ENCODE measurements around the gene ABHD12.
"Not testable (repeated sequence)": the region's sequence is repeated elsewhere in the genome, so short reads cannot be mapped to it uniquely, and the experiment has no call there.

ABHD12 gene

GRCh38 chr20:25351024-25351360 is 39.6 kb downstream of the ABHD12 start:
- H3K36me3 ChIP-seq (ENCODE audit: control insufficient read depth in 1 of 2, insufficient read depth in 2 of 2, low read length in 2 of 2) = no peaks in the 10 kb centered on the region
- H3K9me3 ChIP-seq (ENCODE audit: control insufficient read depth in 1 of 2, low read length in 2 of 2) = no peaks in the 10 kb centered on the region
- H3K27me3 ChIP-seq (ENCODE audit: low read depth, low read length) = no peaks in the 10 kb centered on the region
- no peak overlapping the region for H3K27ac ChIP-seq (ENCODE audit: low read length)
- peaks cover 7 to 17% of the 10 kb centered on the region in 2 donors for H3K4me1 ChIP-seq (ENCODE audit: control insufficient read depth in 1 of 2, insufficient read depth in 2 of 2, low read length in 2 of 2)
- no peak overlapping the region for H3K4me3 ChIP-seq (ENCODE audit: low read depth in 1 of 2, low read length in 2 of 2)

DNA sequence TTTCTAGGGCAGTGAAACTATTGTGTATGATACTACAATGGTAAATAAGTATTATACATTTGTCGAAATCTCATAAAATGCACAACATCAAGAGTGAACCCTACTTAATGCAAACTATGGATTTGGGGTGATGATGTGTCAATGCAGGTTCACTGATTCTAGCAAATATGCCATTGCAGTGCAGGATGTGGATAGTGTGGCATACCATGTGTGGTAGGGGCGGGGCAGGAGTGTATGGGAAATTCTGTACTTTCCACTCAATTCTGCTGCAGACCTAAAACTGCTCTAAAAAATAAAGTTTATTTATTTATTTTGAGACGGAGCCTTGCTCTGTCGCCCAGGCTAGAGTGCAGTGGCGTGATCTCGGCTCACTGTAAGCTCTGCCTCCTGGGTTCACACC is 44.3 kb downstream of the ABHD12 start:
- Histone ChIP-seq H3K4me1 (ENCODE audit: control insufficient read depth in 1 of 2, insufficient read depth in 2 of 2, low read length in 2 of 2) (no peaks in the 10 kb centered on the region), H3K9me3 (ENCODE audit: control insufficient read depth in 1 of 2, low read length in 2 of 2) (no peaks in the 10 kb centered on the region), H3K4me3 (ENCODE audit: low read depth in 1 of 2, low read length in 2 of 2) (no peak overlapping the region), H3K27ac (ENCODE audit: low read length) (no peak overlapping the region), H3K36me3 (ENCODE audit: control insufficient read depth in 1 of 2, insufficient read depth in 2 of 2, low read length in 2 of 2) (no peaks in the 10 kb centered on the region), H3K27me3 (ENCODE audit: low read depth, low read length) (no peaks in the 10 kb centered on the region)

GRCh38 chr20:25345721-25346120 is 44.9 kb downstream of the ABHD12 start:
- no peaks in the 10 kb centered on the region for H3K36me3 ChIP-seq (ENCODE audit: control insufficient read depth in 1 of 2, insufficient read depth in 2 of 2, low read length in 2 of 2)
- H3K27ac ChIP-seq (ENCODE audit: low read length) = no peak overlapping the region
- no peaks in the 10 kb centered on the region for H3K4me1 ChIP-seq (ENCODE audit: control insufficient read depth in 1 of 2, insufficient read depth in 2 of 2, low read length in 2 of 2)
- H3K4me3 ChIP-seq (ENCODE audit: low read depth in 1 of 2, low read length in 2 of 2) = no peak overlapping the region
- no peaks in the 10 kb centered on the region for H3K9me3 ChIP-seq (ENCODE audit: control insufficient read depth in 1 of 2, low read length in 2 of 2)
- H3K27me3 ChIP-seq (ENCODE audit: low read depth, low read length) = no peaks in the 10 kb centered on the region

DNA sequence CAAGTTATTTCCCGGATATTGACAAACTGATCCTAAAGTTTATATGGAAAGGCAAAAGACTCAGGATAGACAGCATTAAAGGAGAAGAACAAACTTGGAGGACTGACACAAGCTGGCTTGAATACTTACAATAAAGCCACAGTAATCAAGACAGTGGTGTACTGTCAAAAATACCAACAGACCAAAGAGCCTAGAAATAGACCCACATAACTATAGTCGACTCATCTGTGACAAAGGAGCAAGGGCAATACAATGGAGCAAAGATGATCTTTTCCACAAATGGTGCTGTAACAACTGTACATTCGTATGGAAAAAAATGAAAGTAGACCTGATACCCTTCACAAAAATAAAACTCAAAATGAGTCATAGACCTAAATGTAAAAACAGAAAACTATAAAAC is 46.0 kb downstream of the ABHD12 start:
- Histone ChIP-seq H3K9me3 (ENCODE audit: control insufficient read depth in 1 of 2, low read length in 2 of 2) (no peaks in the 10 kb centered on the region), H3K4me1 (ENCODE audit: control insufficient read depth in 1 of 2, insufficient read depth in 2 of 2, low read length in 2 of 2) (no peaks in the 10 kb centered on the region), H3K36me3 (ENCODE audit: control insufficient read depth in 1 of 2, insufficient read depth in 2 of 2, low read length in 2 of 2) (no peaks in the 10 kb centered on the region), H3K27me3 (ENCODE audit: low read depth, low read length) (no peaks in the 10 kb centered on the region), H3K4me3 (ENCODE audit: low read depth in 1 of 2, low read length in 2 of 2) (no peak overlapping the region), H3K27ac (ENCODE audit: low read length) (no peak overlapping the region)

GRCh38 chr20:25341716-25342680 is 48.6 kb downstream of the ABHD12 start:
- Histone ChIP-seq H3K4me3 (ENCODE audit: low read depth in 1 of 2, low read length in 2 of 2) (no peak overlapping the region), H3K36me3 (ENCODE audit: control insufficient read depth in 1 of 2, insufficient read depth in 2 of 2, low read length in 2 of 2) (no peaks in the 10 kb centered on the region), H3K27ac (ENCODE audit: low read length) (no peak overlapping the region), H3K27me3 (ENCODE audit: low read depth, low read length) (no peaks in the 10 kb centered on the region), H3K9me3 (ENCODE audit: control insufficient read depth in 1 of 2, low read length in 2 of 2) (no peaks in the 10 kb centered on the region), H3K4me1 (ENCODE audit: control insufficient read depth in 1 of 2, insufficient read depth in 2 of 2, low read length in 2 of 2) (no peaks in the 10 kb centered on the region)

DNA sequence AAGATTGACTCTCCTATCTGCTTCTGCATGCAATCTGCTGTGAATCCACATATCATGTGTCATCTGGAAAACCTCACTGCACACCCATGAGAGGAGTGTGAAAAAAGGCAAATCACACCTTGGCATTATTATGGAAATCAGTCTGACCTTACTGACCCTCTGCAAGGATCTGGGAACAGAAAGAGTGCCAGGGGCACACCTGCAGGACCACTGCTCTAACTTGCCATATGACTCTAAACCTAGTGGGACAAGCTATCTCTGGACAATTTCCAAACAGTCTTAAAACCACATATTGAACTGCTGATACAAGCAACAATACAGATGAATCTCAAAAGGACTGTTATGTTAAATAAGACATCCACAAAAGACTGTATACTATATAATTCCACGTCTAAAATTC is 50.3 kb downstream of the ABHD12 start:
- H3K4me1 ChIP-seq (ENCODE audit: control insufficient read depth in 1 of 2, insufficient read depth in 2 of 2, low read length in 2 of 2) = no peaks in the 10 kb centered on the region
- H3K27ac ChIP-seq (ENCODE audit: low read length) = no peak overlapping the region
- H3K9me3 ChIP-seq (ENCODE audit: control insufficient read depth in 1 of 2, low read length in 2 of 2) = no peaks in the 10 kb centered on the region
- H3K36me3 ChIP-seq (ENCODE audit: control insufficient read depth in 1 of 2, insufficient read depth in 2 of 2, low read length in 2 of 2) = no peaks in the 10 kb centered on the region
- no peaks in the 10 kb centered on the region for H3K27me3 ChIP-seq (ENCODE audit: low read depth, low read length)
- no peak overlapping the region for H3K4me3 ChIP-seq (ENCODE audit: low read depth in 1 of 2, low read length in 2 of 2)

- Histone ChIP-seq H3K4me1 (ENCODE audit: control insufficient read depth in 1 of 2, insufficient read depth in 2 of 2, low read length in 2 of 2) (no peaks in the 10 kb centered on the region), H3K4me3 (ENCODE audit: low read depth in 1 of 2, low read length in 2 of 2) (no peak overlapping the region), H3K27ac (ENCODE audit: low read length) (no peak overlapping the region), H3K27me3 (ENCODE audit: low read depth, low read length) (no peaks in the 10 kb centered on the region), H3K36me3 (ENCODE audit: control insufficient read depth in 1 of 2, insufficient read depth in 2 of 2, low read length in 2 of 2) (no peaks in the 10 kb centered on the region), H3K9me3 (ENCODE audit: control insufficient read depth in 1 of 2, low read length in 2 of 2) (no peaks in the 10 kb centered on the region)
These were observed 51.0 kb downstream of the ABHD12 start for GRCh38 chr20:25339608-25340007.

DNA sequence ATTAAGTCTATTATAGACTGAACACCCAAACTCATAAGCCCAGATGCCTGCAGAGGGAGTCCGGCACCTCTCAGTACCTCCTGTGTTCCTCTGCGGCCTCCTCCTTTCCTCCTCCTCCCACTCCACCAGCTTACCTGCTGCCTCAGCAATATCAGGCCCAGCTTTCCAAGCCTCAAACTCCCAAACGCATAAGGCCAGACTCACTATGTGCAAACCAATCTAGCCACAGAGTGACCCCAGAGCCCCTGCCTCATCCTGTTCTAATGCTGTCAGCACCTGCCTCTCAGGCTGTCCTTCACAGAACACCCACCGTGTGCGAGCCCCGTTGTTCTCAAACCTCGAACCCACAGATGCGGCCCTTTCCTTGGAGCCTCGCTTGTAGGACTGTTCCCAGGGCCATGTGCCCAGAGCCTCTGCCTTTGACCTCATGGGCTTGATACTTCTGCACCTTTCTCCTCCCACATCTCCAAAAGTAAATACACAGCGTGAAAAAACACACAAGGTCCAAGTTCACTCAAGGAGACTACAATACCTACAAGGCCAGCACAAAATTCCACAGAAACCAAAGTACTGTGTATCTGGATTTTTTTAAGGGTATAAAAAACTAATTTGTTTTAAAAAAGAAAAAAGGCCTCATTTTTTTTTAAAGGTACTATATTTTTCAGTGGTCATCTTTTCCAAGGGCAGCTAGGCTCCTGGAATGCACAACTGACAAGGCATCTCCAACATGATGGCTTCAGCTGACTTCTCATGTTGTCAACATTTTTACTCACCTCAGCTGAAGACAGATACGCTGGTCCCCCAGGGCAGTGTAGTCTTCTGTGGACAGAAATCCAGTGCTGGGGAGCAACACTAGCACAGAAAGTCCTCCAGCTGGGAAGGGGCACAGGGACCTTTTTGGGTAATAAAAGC is 52.3 kb downstream of the ABHD12 start:
- no peaks in the 10 kb centered on the region for H3K27me3 ChIP-seq (ENCODE audit: low read depth, low read length)
- H3K9me3 ChIP-seq (ENCODE audit: control insufficient read depth in 1 of 2, low read length in 2 of 2) = no peaks in the 10 kb centered on the region
- no peak overlapping the region for H3K4me3 ChIP-seq (ENCODE audit: low read depth in 1 of 2, low read length in 2 of 2)
- H3K36me3 ChIP-seq (ENCODE audit: control insufficient read depth in 1 of 2, insufficient read depth in 2 of 2, low read length in 2 of 2) = no peaks in the 10 kb centered on the region
- no peaks in the 10 kb centered on the region for H3K4me1 ChIP-seq (ENCODE audit: control insufficient read depth in 1 of 2, insufficient read depth in 2 of 2, low read length in 2 of 2)
- no peak overlapping the region for H3K27ac ChIP-seq (ENCODE audit: low read length)

DNA sequence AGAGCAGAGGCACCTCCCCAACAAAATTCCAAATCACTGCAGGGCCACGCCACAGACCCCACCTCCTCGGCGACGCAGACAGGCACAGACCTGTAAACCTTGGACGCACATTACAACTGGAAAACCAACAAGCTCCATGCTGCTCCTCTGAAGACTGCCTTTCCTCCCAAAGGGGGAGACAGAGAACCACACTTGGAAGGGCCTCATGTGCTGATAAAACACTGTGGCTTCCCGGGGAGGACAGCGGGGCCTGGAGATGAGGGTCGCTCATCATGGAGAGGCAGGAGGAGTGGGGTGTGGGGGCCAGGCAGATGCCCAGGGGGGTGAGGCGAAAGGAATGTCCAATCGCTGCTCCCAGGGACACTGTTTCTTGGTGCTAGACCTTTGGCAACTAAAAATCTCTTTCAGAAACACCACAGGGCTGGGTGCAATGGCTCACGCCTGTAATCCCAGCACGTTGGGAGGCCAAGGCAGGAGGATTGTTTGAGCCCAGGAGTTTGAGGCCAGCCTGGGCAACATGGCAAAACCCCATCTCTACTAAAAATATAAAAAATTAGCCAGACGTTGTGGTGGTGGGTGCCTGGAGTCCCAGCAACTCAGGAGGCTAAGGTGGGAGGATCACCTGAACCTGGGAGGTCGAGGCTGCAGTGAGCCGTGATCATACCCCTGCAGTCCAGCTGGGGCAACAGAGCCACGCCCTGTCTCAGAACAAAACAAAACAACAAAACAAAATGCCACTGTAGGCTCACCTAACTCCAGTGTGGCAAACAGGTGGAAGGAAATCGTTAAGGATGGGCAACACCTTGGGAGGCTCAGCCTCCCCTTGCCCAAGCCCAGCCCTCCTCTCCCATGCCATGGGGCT is 53.8 kb downstream of the ABHD12 start:
- Histone ChIP-seq H3K36me3 (ENCODE audit: control insufficient read depth in 1 of 2, insufficient read depth in 2 of 2, low read length in 2 of 2) (no peaks in the 10 kb centered on the region), H3K9me3 (ENCODE audit: control insufficient read depth in 1 of 2, low read length in 2 of 2) (no peaks in the 10 kb centered on the region), H3K4me1 (ENCODE audit: control insufficient read depth in 1 of 2, insufficient read depth in 2 of 2, low read length in 2 of 2) (no peaks in the 10 kb centered on the region), H3K4me3 (ENCODE audit: low read depth in 1 of 2, low read length in 2 of 2) (no peak overlapping the region), H3K27me3 (ENCODE audit: low read depth, low read length) (no peaks in the 10 kb centered on the region), H3K27ac (ENCODE audit: low read length) (no peak overlapping the region)

DNA sequence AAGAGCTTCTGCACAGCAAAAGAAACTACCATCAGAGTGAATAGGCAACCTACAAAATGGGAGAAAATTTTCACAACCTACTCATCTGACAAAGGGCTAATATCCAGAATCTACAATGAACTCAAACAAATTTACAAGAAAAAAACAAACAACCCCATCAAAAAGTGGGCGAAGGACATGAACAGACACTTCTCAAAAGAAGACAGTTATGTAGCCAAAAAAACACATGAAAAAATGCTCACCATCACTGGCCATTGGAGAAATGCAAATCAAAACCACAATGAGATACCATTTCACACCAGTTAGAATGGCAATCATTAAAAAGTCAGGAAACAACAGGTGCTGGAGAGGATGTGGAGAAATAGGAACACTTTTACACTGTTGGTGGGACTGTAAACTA is 55.7 kb downstream of the ABHD12 start:
- not testable (repeated sequence) for H3K36me3 ChIP-seq (ENCODE audit: control insufficient read depth in 1 of 2, insufficient read depth in 2 of 2, low read length in 2 of 2); H3K4me3 ChIP-seq (ENCODE audit: low read depth in 1 of 2, low read length in 2 of 2); H3K9me3 ChIP-seq (ENCODE audit: control insufficient read depth in 1 of 2, low read length in 2 of 2); H3K27me3 ChIP-seq (ENCODE audit: low read depth, low read length); H3K27ac ChIP-seq (ENCODE audit: low read length); H3K4me1 ChIP-seq (ENCODE audit: control insufficient read depth in 1 of 2, insufficient read depth in 2 of 2, low read length in 2 of 2)
